ENCODE data around the gene FGFRL1.

The FGFRL1 gene

GRCh38 chr4:1029529-1029928 lies 18.1 kb downstream of the FGFRL1 start:
- Histone ChIP-seq H3F3A (ENCODE audit: control insufficient read depth, insufficient read depth) (peaks cover 4% of the 10 kb centered on the region; the same call in 1 of the 2 replicates), H4K20me1 (ENCODE audit: control insufficient read depth, insufficient read depth, low read depth, low read length) (no peaks in the 10 kb centered on the region), H3K4me3 (ENCODE audit: low read length) (no peak overlapping the region), H3K9me3 (ENCODE audit: control insufficient read depth, insufficient read depth, low read length) (no peaks in the 10 kb centered on the region), H3K9me2 (replicated peaks; ENCODE audit: control insufficient read depth, low read length) (no peaks in the 10 kb centered on the region), H3K27ac (ENCODE audit: low read depth, low read length) (no peak overlapping the region), H3K27me3 (ENCODE audit: control insufficient read depth, low read length) (no peaks in the 10 kb centered on the region), H3K36me3 (ENCODE audit: control insufficient read depth, low read length) (no peaks in the 10 kb centered on the region), H3K4me2 (ENCODE audit: low read length) (no peak overlapping the region), H3K79me2 (ENCODE audit: control insufficient read depth, low read length) (no peaks in the 10 kb centered on the region), H3K4me1 (ENCODE audit: control insufficient read depth, low read length) (peaks cover 16% of the 10 kb centered on the region)
- TF ChIP-seq CTCF (IDR thresholded peaks at IDR 0.05; ENCODE audit: low read depth, low read length, poor library complexity, severe bottlenecking) (no peak), EZH2phosphoT487 (IDR thresholded peaks at IDR 0.05; ENCODE audit: borderline replicate concordance, low read length) (no peak)

- no peaks in the 10 kb centered on the region for H3K27me3 ChIP-seq (ENCODE audit: control insufficient read depth, low read length)
- peaks cover 16% of the 10 kb centered on the region for H3K4me1 ChIP-seq (ENCODE audit: control insufficient read depth, low read length)
- H4K20me1 ChIP-seq (ENCODE audit: control insufficient read depth, insufficient read depth, low read depth, low read length): no peaks in the 10 kb centered on the region
- peaks cover 4% of the 10 kb centered on the region; the same call in 1 of the 2 replicates for H3F3A ChIP-seq (ENCODE audit: control insufficient read depth, insufficient read depth)
- no peak overlapping the region for H3K4me3 ChIP-seq (ENCODE audit: low read length)
- H3K4me2 ChIP-seq (ENCODE audit: low read length): no peak overlapping the region
- no peaks in the 10 kb centered on the region for H3K79me2 ChIP-seq (ENCODE audit: control insufficient read depth, low read length)
- no peaks in the 10 kb centered on the region for H3K36me3 ChIP-seq (ENCODE audit: control insufficient read depth, low read length)
- no peaks in the 10 kb centered on the region for H3K9me2 ChIP-seq (replicated peaks; ENCODE audit: control insufficient read depth, low read length)
- TF ChIP-seq EZH2phosphoT487 (IDR thresholded peaks at IDR 0.05; ENCODE audit: borderline replicate concordance, low read length): no peak
- no peak for TF ChIP-seq CTCF (IDR thresholded peaks at IDR 0.05; ENCODE audit: low read depth, low read length, poor library complexity, severe bottlenecking)
- H3K9me3 ChIP-seq (ENCODE audit: control insufficient read depth, insufficient read depth, low read length): no peaks in the 10 kb centered on the region
- H3K27ac ChIP-seq (ENCODE audit: low read depth, low read length): no peak overlapping the region
Observed at GRCh38 chr4:1030031-1030430, 18.6 kb downstream of the FGFRL1 start.

- Histone ChIP-seq H4K20me1 (ENCODE audit: control insufficient read depth, insufficient read depth, low read depth, low read length) (no peaks in the 10 kb centered on the region), H3K9me3 (ENCODE audit: control insufficient read depth, insufficient read depth, low read length) (no peaks in the 10 kb centered on the region), H3K79me2 (ENCODE audit: control insufficient read depth, low read length) (no peaks in the 10 kb centered on the region), H3K4me2 (ENCODE audit: low read length) (no peak overlapping the region), H3K27ac (ENCODE audit: low read depth, low read length) (no peak overlapping the region), H3K36me3 (ENCODE audit: control insufficient read depth, low read length) (no peaks in the 10 kb centered on the region), H3K4me1 (ENCODE audit: control insufficient read depth, low read length) (peaks cover 14% of the 10 kb centered on the region), H3K27me3 (ENCODE audit: control insufficient read depth, low read length) (no peaks in the 10 kb centered on the region), H3K4me3 (ENCODE audit: low read length) (no peak overlapping the region), H3F3A (ENCODE audit: control insufficient read depth, insufficient read depth) (peaks cover 4% of the 10 kb centered on the region; the same call in 1 of the 2 replicates), H3K9me2 (replicated peaks; ENCODE audit: control insufficient read depth, low read length) (no peaks in the 10 kb centered on the region)
- TF ChIP-seq CTCF (IDR thresholded peaks at IDR 0.05; ENCODE audit: low read depth, low read length, poor library complexity, severe bottlenecking) (no peak), EZH2phosphoT487 (IDR thresholded peaks at IDR 0.05; ENCODE audit: borderline replicate concordance, low read length) (no peak)
Observed at GRCh38 chr4:1030559-1030958, 19.1 kb downstream of the FGFRL1 start.
